Measurements from ENCODE around the gene NAA35. TPM values are rescaled to one million over a fixed set of nuclear protein-coding genes. Genes with fewer than 3 reads are reported as not detected.

NAA35 gene
- total and polyA plus RNA-seq, 2 experiments from 2014 or later = 29.2 to 31.6 TPM

DNA sequence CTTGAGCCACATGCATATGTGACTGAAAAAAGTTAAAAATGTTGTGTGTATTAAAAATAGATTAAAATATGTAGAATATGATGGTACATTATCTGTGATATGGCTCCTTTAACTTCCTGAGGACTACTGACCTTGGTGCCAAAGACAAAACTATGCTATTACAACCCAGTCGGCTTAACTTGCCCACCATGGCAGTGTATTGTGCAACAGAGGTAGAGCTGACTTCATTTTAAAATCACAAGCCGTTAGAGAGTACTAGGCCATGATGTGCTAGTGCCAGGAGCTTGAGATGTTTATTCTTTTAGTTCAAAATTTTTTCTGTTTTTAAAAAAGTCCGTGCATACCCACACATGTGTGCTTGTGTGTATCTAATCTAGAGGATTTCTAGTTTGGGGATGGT, 46.3 kb downstream of the NAA35 start (continued):
- no peak for TF ChIP-seq EZH2 (IDR thresholded peaks at IDR 0.05; ENCODE audit: low read depth, unreplicated experiment)
- TF ChIP-seq NANOG (IDR thresholded peaks at IDR 0.05; ENCODE audit: borderline replicate concordance) = no peak
- TF ChIP-seq, protein P1, sequence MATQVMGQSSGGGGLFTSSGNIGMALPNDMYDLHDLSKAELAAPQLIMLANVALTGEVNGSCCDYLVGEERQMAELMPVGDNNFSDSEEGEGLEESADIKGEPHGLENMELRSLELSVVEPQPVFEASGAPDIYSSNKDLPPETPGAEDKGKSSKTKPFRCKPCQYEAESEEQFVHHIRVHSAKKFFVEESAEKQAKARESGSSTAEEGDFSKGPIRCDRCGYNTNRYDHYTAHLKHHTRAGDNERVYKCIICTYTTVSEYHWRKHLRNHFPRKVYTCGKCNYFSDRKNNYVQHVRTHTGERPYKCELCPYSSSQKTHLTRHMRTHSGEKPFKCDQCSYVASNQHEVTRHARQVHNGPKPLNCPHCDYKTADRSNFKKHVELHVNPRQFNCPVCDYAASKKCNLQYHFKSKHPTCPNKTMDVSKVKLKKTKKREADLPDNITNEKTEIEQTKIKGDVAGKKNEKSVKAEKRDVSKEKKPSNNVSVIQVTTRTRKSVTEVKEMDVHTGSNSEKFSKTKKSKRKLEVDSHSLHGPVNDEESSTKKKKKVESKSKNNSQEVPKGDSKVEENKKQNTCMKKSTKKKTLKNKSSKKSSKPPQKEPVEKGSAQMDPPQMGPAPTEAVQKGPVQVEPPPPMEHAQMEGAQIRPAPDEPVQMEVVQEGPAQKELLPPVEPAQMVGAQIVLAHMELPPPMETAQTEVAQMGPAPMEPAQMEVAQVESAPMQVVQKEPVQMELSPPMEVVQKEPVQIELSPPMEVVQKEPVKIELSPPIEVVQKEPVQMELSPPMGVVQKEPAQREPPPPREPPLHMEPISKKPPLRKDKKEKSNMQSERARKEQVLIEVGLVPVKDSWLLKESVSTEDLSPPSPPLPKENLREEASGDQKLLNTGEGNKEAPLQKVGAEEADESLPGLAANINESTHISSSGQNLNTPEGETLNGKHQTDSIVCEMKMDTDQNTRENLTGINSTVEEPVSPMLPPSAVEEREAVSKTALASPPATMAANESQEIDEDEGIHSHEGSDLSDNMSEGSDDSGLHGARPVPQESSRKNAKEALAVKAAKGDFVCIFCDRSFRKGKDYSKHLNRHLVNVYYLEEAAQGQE (IDR thresholded peaks at IDR 0.05; ENCODE audit: unreplicated experiment) = no peak
- no peak for TF ChIP-seq POLR2AphosphoS5 (IDR thresholded peaks at IDR 0.05; ENCODE audit: low read depth)

DNA sequence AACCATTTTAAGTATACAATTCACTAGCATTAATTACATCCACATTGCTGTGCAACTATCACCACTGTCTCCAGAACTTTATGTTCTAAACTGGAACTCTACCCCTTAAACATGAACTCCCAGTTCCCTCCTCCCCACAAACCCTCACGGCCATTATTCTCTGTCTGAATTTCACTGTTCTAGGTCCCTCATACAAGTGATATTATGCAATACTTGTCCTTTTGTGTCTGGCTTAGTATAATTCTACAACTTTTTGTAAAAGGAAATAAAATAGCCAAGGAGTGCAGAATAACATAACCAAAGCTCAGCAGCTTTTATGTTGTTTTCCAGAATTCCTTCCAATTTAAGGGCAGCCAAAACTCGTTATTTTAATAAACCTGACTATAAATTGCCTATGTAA, 53.2 kb downstream of the NAA35 start:
- Mint-ChIP-seq H3K4me1 (no peaks in the 10 kb centered on the region), H3K27ac (no peak overlapping the region), H3K36me3 (ENCODE audit: low read depth) (peaks cover 50% of the 10 kb centered on the region), H3K4me3 (no peak overlapping the region), H3K9me3 (no peaks in the 10 kb centered on the region), H3K27me3 (ENCODE audit: insufficient read depth, low read depth, poor library complexity) (no peaks in the 10 kb centered on the region)
- Histone ChIP-seq H3K4me2 (no peak overlapping the region), H3F3A (replicated peaks; ENCODE audit: low read depth) (no peaks in the 10 kb centered on the region), H3K4me3 (no peak overlapping the region), H3K9me2 (ENCODE audit: insufficient read depth) (0 out of 2 replicates have a peak, but pooled peaks cover 4% of the 10 kb centered on the region), H3K27ac (ENCODE audit: low read depth) (no peak overlapping the region), H3K27me3 (ENCODE audit: insufficient read depth) (no peaks in the 10 kb centered on the region), H3K36me3 (ENCODE audit: insufficient read depth) (peaks cover 8% of the 10 kb centered on the region; the same call in 1 of the 2 replicates), H4K20me1 (replicated peaks; ENCODE audit: insufficient read depth) (no peaks in the 10 kb centered on the region; the same call in none of the 2 replicates), H3K79me2 (replicated peaks; ENCODE audit: insufficient read depth) (no peaks in the 10 kb centered on the region), H3K4me1 (ENCODE audit: insufficient read depth) (no peaks in the 10 kb centered on the region), H2AFZ (no peak overlapping the region)
- TF ChIP-seq JUNB (IDR thresholded peaks at IDR 0.05; ENCODE audit: unreplicated experiment) = no peak
- no peak for TF ChIP-seq EZH2phosphoT487 (IDR thresholded peaks at IDR 0.05; ENCODE audit: unreplicated experiment)
- TF ChIP-seq, protein P2, sequence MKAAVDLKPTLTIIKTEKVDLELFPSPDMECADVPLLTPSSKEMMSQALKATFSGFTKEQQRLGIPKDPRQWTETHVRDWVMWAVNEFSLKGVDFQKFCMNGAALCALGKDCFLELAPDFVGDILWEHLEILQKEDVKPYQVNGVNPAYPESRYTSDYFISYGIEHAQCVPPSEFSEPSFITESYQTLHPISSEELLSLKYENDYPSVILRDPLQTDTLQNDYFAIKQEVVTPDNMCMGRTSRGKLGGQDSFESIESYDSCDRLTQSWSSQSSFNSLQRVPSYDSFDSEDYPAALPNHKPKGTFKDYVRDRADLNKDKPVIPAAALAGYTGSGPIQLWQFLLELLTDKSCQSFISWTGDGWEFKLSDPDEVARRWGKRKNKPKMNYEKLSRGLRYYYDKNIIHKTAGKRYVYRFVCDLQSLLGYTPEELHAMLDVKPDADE (IDR thresholded peaks at IDR 0.05) = no peak
- TF ChIP-seq, protein P1 (IDR thresholded peaks at IDR 0.05; ENCODE audit: unreplicated experiment) = no peak
- TF ChIP-seq, protein P3, sequence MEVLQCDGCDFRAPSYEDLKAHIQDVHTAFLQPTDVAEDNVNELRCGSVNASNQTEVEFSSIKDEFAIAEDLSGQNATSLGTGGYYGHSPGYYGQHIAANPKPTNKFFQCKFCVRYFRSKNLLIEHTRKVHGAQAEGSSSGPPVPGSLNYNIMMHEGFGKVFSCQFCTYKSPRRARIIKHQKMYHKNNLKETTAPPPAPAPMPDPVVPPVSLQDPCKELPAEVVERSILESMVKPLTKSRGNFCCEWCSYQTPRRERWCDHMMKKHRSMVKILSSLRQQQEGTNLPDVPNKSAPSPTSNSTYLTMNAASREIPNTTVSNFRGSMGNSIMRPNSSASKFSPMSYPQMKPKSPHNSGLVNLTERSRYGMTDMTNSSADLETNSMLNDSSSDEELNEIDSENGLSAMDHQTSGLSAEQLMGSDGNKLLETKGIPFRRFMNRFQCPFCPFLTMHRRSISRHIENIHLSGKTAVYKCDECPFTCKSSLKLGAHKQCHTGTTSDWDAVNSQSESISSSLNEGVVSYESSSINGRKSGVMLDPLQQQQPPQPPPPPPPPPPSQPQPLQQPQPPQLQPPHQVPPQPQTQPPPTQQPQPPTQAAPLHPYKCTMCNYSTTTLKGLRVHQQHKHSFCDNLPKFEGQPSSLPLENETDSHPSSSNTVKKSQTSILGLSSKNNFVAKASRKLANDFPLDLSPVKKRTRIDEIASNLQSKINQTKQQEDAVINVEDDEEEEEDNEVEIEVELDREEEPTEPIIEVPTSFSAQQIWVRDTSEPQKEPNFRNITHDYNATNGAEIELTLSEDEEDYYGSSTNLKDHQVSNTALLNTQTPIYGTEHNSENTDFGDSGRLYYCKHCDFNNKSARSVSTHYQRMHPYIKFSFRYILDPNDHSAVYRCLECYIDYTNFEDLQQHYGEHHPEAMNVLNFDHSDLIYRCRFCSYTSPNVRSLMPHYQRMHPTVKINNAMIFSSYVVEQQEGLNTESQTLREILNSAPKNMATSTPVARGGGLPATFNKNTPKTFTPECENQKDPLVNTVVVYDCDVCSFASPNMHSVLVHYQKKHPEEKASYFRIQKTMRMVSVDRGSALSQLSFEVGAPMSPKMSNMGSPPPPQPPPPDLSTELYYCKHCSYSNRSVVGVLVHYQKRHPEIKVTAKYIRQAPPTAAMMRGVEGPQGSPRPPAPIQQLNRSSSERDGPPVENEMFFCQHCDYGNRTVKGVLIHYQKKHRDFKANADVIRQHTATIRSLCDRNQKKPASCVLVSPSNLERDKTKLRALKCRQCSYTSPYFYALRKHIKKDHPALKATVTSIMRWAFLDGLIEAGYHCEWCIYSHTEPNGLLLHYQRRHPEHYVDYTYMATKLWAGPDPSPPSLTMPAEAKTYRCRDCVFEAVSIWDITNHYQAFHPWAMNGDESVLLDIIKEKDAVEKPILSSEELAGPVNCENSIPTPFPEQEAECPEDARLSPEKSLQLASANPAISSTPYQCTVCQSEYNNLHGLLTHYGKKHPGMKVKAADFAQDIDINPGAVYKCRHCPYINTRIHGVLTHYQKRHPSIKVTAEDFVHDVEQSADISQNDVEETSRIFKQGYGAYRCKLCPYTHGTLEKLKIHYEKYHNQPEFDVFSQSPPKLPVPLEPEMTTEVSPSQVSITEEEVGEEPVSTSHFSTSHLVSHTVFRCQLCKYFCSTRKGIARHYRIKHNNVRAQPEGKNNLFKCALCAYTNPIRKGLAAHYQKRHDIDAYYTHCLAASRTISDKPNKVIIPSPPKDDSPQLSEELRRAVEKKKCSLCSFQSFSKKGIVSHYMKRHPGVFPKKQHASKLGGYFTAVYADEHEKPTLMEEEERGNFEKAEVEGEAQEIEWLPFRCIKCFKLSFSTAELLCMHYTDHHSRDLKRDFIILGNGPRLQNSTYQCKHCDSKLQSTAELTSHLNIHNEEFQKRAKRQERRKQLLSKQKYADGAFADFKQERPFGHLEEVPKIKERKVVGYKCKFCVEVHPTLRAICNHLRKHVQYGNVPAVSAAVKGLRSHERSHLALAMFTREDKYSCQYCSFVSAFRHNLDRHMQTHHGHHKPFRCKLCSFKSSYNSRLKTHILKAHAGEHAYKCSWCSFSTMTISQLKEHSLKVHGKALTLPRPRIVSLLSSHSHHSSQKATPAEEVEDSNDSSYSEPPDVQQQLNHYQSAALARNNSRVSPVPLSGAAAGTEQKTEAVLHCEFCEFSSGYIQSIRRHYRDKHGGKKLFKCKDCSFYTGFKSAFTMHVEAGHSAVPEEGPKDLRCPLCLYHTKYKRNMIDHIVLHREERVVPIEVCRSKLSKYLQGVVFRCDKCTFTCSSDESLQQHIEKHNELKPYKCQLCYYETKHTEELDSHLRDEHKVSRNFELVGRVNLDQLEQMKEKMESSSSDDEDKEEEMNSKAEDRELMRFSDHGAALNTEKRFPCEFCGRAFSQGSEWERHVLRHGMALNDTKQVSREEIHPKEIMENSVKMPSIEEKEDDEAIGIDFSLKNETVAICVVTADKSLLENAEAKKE (CRISPR knock-in tag; IDR thresholded peaks at IDR 0.05) = no peak
- TF ChIP-seq CREB1 (CRISPR knock-in tag; IDR thresholded peaks at IDR 0.05; ENCODE audit: low read depth) = no peak
- no peak for TF ChIP-seq POLR2AphosphoS5 (IDR thresholded peaks at IDR 0.05; ENCODE audit: low read depth)
- no peak for TF ChIP-seq ZNF331 (CRISPR knock-in tag; IDR thresholded peaks at IDR 0.05; ENCODE audit: low read depth)
- ATAC-seq (no peak), DNase-seq (ENCODE audit: low spot score) (no peak)

All from GM23338 (cell line).